GM12801 (cell line): Measurements from ENCODE around the gene ROBO1.

Experiments used
- CTCF ChIP-seq: IDR thresholded peaks from one replicate; pipeline ENCODE4 v1.5.1; 2011; ENCODE audit warnings: control low read depth; ENCODE audit not compliant: insufficient read length; ENCODE audit errors: extremely low read depth

The ROBO1 gene

GRCh38 chr3:79415356-79415755, 352.4 kb downstream of the ROBO1 start:
- no peak for TF ChIP-seq CTCF

- TF ChIP-seq CTCF: no peak
These were observed 353.0 kb downstream of the ROBO1 start for GRCh38 chr3:79414806-79415205.

GRCh38 chr3:79414035-79414434, 353.8 kb downstream of the ROBO1 start:
- TF ChIP-seq CTCF: no peak

- no peak for TF ChIP-seq CTCF
These were observed 355.3 kb downstream of the ROBO1 start for GRCh38 chr3:79412537-79412936.

- TF ChIP-seq CTCF: no peak
These were observed 357.2 kb downstream of the ROBO1 start for GRCh38 chr3:79410617-79411016.

- no peak for TF ChIP-seq CTCF
These were observed 357.7 kb downstream of the ROBO1 start for GRCh38 chr3:79410136-79410535.

- TF ChIP-seq CTCF: no peak
These were observed 361.6 kb downstream of the ROBO1 start for GRCh38 chr3:79406175-79406574.

GRCh38 chr3:79405183-79405582, 362.6 kb downstream of the ROBO1 start:
- TF ChIP-seq CTCF: no peak
